MM.1S (cell line): ENCODE measurements around the gene ARMC2.
"Not testable (repeated sequence)": the region's sequence is repeated elsewhere in the genome, so short reads cannot be mapped to it uniquely, and the experiment has no call there.

Source experiments
- DNase-seq: peaks from one replicate; pipeline ENCODE4 v3.0.0-alpha.2; 2015
- H2AFZ ChIP-seq: fragments of 300-600 bp; sonication (generic); 2 replicates; pipeline ENCODE4 v1.6.0; 2016; ENCODE audit warnings: antibody characterized with exemption, low read length
- H3F3A ChIP-seq: fragments of 300-600 bp; sonication (generic); 2 replicates; pipeline ENCODE4 v1.6.1; 2016; ENCODE audit warnings: mild to moderate bottlenecking, antibody characterized with exemption, low read length, moderate library complexity, mixed read lengths; ENCODE audit not compliant: insufficient read depth
- H3K27ac ChIP-seq: fragments of 300-600 bp; sonication (generic); 2 replicates; pipeline ENCODE4 v1.5.1; 2016; ENCODE audit warnings: mild to moderate bottlenecking, low read length
- H3K27me3 ChIP-seq: fragments of 300-600 bp; sonication (generic); replicated peaks from 2 replicates; pipeline ENCODE4 v1.6.0; 2016; ENCODE audit warnings: low read length; ENCODE audit not compliant: insufficient read depth
- H3K36me3 ChIP-seq: fragments of 300-600 bp; sonication (generic); replicated peaks from 2 replicates; pipeline ENCODE4 v1.6.1; 2016; ENCODE audit warnings: mild to moderate bottlenecking, low read length, mixed read lengths; ENCODE audit not compliant: insufficient read depth
- H3K4me1 ChIP-seq: fragments of 300-600 bp; sonication (generic); 2 replicates; pipeline ENCODE4 v1.6.1; 2016; ENCODE audit warnings: low read length, mixed read lengths
- H3K4me2 ChIP-seq: fragments of 300-600 bp; sonication (generic); 2 replicates; pipeline ENCODE4 v1.6.0; 2016; ENCODE audit warnings: low read depth, low read length
- H3K4me3 ChIP-seq: fragments of 300-600 bp; sonication (generic); 2 replicates; pipeline ENCODE4 v1.5.1; 2016; ENCODE audit warnings: low read length, mixed read lengths
- H3K79me2 ChIP-seq: fragments of 300-600 bp; sonication (generic); 2 replicates; pipeline ENCODE4 v1.6.1; 2016; ENCODE audit warnings: mixed run types, low read length, mixed read lengths
- H3K9ac ChIP-seq: fragments of 300-600 bp; sonication (generic); 2 replicates; pipeline ENCODE4 v1.6.1; 2016; ENCODE audit warnings: low read length, mixed read lengths
- H3K9me2 ChIP-seq: fragments of 300-600 bp; sonication (generic); replicated peaks from 2 replicates; pipeline ENCODE4 v1.6.1; 2016; ENCODE audit warnings: mild to moderate bottlenecking, low read length, mixed read lengths; ENCODE audit not compliant: insufficient read depth
- H3K9me3 ChIP-seq: fragments of 300-600 bp; sonication (generic); replicated peaks from 2 replicates; pipeline ENCODE4 v1.6.1; 2016; ENCODE audit warnings: mild to moderate bottlenecking, low read length, mixed read lengths; ENCODE audit not compliant: insufficient read depth
- H4K20me1 ChIP-seq: fragments of 300-600 bp; sonication (generic); 2 replicates; pipeline ENCODE4 v1.6.1; 2016; ENCODE audit warnings: mild to moderate bottlenecking, low read length, moderate library complexity, mixed read lengths; ENCODE audit not compliant: insufficient read depth
- EZH2 ChIP-seq: fragments of 300-600 bp; sonication (generic); optimal IDR thresholded peaks from 2 replicates; pipeline ENCODE3; 2017; ENCODE audit warnings: low read depth, mild to moderate bottlenecking, antibody characterized with exemption, low read length, mixed read lengths
- EZH2phosphoT487 ChIP-seq: fragments of 300-600 bp; sonication (generic); IDR thresholded peaks from 2 replicates; pipeline ENCODE4 v1.6.1; 2018; ENCODE audit warnings: antibody characterized with exemption, low read length
- TF ChIP-seq, protein P1 (sequence below): fragments of 300-600 bp; sonication (generic); IDR thresholded peaks from 2 replicates; pipeline ENCODE4 v1.5.1; 2016; ENCODE audit warnings: antibody characterized with exemption, low read length, mixed read lengths

Gene ARMC2

DNA sequence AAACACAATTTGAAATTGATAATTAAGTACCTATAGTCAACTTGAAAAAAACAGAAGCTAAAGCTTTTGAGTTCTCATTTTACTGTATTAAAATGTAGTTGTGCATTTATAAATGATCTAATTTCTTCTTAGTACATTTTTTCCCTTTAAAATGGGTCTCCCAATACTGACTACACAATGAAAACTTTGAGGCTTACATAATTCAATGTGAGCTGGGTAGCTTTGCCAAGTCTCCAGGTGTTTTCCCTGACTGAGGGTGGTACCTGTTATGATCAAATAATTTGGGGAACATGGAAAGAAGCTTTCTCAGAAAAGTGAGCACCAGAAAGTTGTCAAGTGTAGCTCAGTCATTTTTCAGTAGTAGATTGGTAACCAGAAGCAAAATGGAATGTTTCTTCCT is 74.3 kb downstream of the ARMC2 start:
- Histone ChIP-seq H3K79me2 (no peaks in the 10 kb centered on the region), H2AFZ (no peak overlapping the region), H3K4me3 (no peak overlapping the region), H3K9me2 (no peaks in the 10 kb centered on the region), H3K4me2 (no peak overlapping the region), H3K4me1 (peaks cover 15% of the 10 kb centered on the region), H3K27me3 (no peaks in the 10 kb centered on the region), H4K20me1 (no peaks in the 10 kb centered on the region), H3K36me3 (no peaks in the 10 kb centered on the region), H3K9me3 (no peaks in the 10 kb centered on the region), H3K9ac (no peak overlapping the region), H3K27ac (no peak overlapping the region), H3F3A (no peaks in the 10 kb centered on the region)
- no peak for TF ChIP-seq EZH2phosphoT487
- TF ChIP-seq, protein P1, sequence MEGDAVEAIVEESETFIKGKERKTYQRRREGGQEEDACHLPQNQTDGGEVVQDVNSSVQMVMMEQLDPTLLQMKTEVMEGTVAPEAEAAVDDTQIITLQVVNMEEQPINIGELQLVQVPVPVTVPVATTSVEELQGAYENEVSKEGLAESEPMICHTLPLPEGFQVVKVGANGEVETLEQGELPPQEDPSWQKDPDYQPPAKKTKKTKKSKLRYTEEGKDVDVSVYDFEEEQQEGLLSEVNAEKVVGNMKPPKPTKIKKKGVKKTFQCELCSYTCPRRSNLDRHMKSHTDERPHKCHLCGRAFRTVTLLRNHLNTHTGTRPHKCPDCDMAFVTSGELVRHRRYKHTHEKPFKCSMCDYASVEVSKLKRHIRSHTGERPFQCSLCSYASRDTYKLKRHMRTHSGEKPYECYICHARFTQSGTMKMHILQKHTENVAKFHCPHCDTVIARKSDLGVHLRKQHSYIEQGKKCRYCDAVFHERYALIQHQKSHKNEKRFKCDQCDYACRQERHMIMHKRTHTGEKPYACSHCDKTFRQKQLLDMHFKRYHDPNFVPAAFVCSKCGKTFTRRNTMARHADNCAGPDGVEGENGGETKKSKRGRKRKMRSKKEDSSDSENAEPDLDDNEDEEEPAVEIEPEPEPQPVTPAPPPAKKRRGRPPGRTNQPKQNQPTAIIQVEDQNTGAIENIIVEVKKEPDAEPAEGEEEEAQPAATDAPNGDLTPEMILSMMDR, result no peak
- TF ChIP-seq EZH2, result no peak
- DNase-seq, result no peak

DNA sequence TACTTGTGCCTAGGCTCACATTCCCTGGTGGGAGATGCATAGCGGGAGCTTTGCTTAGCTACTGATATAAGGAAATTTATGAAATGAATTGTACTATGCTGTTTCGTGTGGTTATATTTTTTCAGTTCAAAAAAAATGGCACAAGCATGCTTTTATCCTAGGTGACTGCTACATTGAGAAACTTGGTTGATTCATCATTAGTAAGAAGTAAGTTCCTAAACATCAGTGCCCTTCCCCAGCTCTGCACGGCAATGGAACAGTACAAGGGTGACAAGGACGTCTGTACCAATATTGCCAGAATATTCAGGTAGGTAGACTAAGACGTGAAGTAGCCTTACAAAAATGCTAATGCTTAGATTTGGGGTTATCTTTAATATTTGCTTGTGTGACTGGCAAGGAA is 79.7 kb downstream of the ARMC2 start:
- H3K4me3 ChIP-seq, result no peak overlapping the region
- H3K4me2 ChIP-seq, result no peak overlapping the region
- no peaks in the 10 kb centered on the region for H3K27me3 ChIP-seq
- DNase-seq, result no peak
- no peaks in the 10 kb centered on the region for H3K9me3 ChIP-seq
- H3K9ac ChIP-seq, result no peak overlapping the region
- H3K79me2 ChIP-seq, result no peaks in the 10 kb centered on the region
- no peaks in the 10 kb centered on the region for H3K9me2 ChIP-seq
- no peak overlapping the region for H3K27ac ChIP-seq
- TF ChIP-seq EZH2phosphoT487 (no peak), EZH2 (no peak)
- TF ChIP-seq, protein P1, result no peak
- no peaks in the 10 kb centered on the region for H3K4me1 ChIP-seq
- no peaks in the 10 kb centered on the region for H3K36me3 ChIP-seq
- no peaks in the 10 kb centered on the region for H3F3A ChIP-seq
- H2AFZ ChIP-seq, result no peak overlapping the region
- H4K20me1 ChIP-seq, result no peaks in the 10 kb centered on the region

DNA sequence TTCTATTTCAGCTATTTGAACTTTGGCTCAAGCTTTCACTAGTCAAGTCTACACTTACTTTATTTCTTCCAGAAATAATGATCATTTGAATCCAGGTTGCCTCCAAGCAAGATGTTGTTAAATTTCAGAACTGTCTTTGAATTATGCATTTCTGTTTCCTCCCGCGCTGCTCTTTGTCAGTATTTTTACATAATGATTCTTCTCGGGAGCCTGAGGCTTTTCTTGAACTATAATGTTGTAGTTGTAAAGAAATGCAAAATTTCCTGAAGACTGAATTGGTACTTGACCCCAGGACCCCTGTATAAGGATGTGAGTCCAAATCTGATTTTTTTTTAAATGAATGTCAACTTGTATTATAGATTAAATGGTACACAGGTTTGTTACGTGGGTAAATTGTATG is 80.4 kb downstream of the ARMC2 start:
- no peaks in the 10 kb centered on the region for H3K9me3 ChIP-seq
- no peak overlapping the region for H3K9ac ChIP-seq
- DNase-seq, result no peak
- no peaks in the 10 kb centered on the region for H3K27me3 ChIP-seq
- no peaks in the 10 kb centered on the region for H3K9me2 ChIP-seq
- H3F3A ChIP-seq, result no peaks in the 10 kb centered on the region
- no peak overlapping the region for H3K4me3 ChIP-seq
- H3K36me3 ChIP-seq, result no peaks in the 10 kb centered on the region
- H2AFZ ChIP-seq, result no peak overlapping the region
- H3K79me2 ChIP-seq, result no peaks in the 10 kb centered on the region
- H4K20me1 ChIP-seq, result no peaks in the 10 kb centered on the region
- no peak overlapping the region for H3K27ac ChIP-seq
- TF ChIP-seq, protein P1, result no peak
- TF ChIP-seq EZH2phosphoT487 (no peak), EZH2 (no peak)
- H3K4me2 ChIP-seq, result no peak overlapping the region
- no peaks in the 10 kb centered on the region for H3K4me1 ChIP-seq

- H3K27ac ChIP-seq, H2AFZ ChIP-seq, H3K9me3 ChIP-seq, H3K4me3 ChIP-seq, DNase-seq, H3K9me2 ChIP-seq, H3K27me3 ChIP-seq, H3K4me1 ChIP-seq, H3K79me2 ChIP-seq, H3K4me2 ChIP-seq, H4K20me1 ChIP-seq, H3K9ac ChIP-seq, H3F3A ChIP-seq, H3K36me3 ChIP-seq: not testable (repeated sequence)
Observed at GRCh38 chr6:108931090-108931489, 82.9 kb downstream of the ARMC2 start.
